ENCODE results near the gene DHRS3.
"Not testable (repeated sequence)": the region's sequence is repeated elsewhere in the genome, so short reads cannot be mapped to it uniquely, and the experiment has no call there.

The DHRS3 gene

GRCh38 chr1:12617901-12618660 is at the start of gene DHRS3:
Gene DHRS3 (minus strand): TSS chr1:12618210. CDS start chr1:12617348, 862 bp downstream.
- DNase-seq, result peak; percentile 85

- no peak for DNase-seq
Measured at GRCh38 chr1:12666141-12666735, 48.2 kb upstream of the DHRS3 start.

DNA sequence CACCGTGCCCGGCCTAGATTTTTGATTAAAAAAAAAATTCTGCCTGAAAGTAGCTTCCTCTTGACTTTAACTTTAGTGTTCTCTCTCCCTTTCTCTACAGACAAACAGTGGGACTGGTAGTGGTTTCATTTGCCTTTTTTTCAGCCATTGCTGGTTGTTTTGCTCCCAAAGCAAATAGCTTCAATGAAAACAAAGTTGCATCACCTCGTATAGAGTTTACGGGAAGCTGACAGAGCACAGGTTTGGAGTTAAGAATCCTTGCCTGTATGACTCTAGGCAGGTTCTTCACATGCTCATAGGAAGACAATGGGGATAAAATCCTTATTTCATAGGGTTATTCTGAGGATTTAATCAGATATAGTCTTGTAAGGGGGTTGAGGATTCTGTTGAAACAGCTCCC is 47.5 kb upstream of the DHRS3 start:
- DNase-seq, result peak; percentile 26

GRCh38 chr1:12662556-12662955 is 44.5 kb upstream of the DHRS3 start:
- DNase-seq, result no peak

- no peak for DNase-seq
Measured at GRCh38 chr1:12661606-12662219, 43.7 kb upstream of the DHRS3 start.

GRCh38 chr1:12658531-12659453 is 40.8 kb upstream of the DHRS3 start:
- DNase-seq, result peak; percentile 85

- not testable (repeated sequence) for DNase-seq
Measured at GRCh38 chr1:12657885-12658512, 40.0 kb upstream of the DHRS3 start.

GRCh38 chr1:12657060-12657884 is 39.3 kb upstream of the DHRS3 start:
- peak; percentile 23 for DNase-seq

DNA sequence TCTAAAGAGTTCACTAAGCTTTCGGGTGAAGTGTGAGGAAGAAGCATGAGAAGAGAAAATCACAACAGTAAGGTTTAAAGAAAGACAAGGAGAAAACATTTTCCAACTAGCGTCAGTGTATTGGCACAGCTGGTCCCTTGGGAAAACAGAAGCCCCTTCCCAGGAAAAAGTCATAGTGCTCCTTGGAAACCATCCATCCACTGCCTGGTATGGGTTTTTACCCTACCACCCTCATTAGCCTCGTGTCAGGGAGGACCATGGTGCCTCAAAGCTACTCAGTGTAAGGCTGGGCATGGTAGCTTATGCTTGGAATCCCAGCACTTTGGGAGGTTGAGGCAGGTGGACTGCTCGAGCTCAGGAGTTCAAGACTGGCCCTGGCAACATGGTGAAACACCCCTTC is 38.6 kb upstream of the DHRS3 start:
- no peak for DNase-seq

DNA sequence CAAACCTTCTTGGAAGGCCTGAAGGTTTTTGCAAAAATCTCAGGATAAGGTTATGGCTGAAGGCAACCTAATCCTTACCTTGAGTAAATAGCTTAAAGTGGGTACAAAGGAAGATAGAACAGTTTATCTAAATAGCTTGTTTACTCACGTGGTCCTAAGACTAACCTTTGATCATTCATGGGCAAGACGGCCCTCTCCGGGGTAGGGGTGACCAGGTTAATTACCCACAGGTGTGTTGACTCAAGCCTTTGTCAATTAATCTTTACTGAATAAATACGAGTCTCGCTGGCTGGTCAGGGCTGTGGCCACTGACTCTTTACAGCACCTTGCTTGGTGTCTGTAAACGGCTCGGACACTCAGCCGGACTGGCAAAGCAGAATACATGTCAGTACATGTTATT is 36.6 kb upstream of the DHRS3 start:
- no peak for DNase-seq

DNA sequence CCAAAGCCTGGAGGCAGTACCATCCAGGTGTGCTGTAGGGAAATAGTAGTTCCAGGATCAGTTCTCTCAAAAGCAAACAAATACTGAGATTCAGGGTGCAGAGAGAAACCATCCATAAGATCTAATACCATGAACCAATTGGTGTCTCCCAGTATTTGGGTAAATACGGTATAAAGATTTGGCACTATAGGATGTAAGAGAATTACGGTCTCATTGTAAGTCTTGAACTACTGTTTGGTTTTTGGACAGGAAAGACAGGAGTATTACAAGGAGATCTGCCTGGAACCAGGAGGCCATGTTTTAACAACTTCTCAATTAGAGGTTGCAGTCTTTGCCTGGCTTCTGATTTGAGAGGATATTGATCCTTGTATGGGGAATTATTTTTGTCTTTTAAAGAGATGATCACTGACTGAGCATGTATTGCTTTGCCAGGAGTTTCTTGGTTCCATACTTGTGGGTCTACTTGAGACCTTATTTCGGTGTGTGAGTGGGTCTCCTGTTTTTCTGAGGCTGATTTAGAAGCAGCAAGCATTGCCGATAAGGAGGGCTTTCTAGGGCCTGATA is 36.1 kb upstream of the DHRS3 start:
- DNase-seq, result peak; percentile 28

DNA sequence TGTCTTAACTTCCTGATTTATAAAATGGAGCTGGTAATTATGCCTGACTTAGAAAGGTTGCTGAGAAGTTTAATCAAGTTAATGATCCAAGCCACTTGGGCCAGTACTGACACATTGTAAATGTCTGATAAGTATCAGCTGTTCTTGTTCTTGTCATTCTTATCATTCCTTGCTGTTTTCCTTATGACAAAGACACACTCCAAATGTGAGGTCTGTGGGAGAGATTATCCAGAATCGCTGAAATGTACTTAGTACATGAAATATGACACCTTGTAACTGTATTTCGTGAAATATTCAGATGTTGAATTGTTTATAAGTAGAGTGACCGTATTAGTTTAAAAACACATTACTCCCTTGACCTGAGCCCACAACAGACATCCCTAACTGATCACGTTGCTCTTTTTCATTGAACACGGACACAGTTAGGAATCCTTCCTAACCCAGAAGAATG is 32.0 kb upstream of the DHRS3 start:
- DNase-seq, result peak; percentile 17

DNA sequence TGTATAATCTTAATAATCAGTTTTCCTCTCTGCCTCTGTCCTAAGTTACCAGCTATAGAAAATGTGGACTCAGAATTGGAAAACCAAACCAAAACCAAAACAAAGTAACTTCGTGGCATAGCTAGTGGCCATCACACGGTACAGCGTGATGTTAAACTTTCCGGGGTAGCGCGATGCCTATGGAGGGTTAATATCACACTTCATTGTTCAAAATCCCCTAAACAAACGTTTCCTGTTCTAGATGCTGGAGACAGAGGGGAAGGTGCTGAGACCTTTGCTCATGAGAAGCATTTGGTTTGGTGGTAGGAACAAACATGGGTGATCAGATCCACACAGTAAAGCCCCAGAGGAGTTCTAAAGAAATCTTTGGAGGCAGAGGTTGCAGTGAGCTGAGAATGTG is 30.7 kb upstream of the DHRS3 start:
- no peak for DNase-seq

- DNase-seq, result not testable (repeated sequence)
Measured at GRCh38 chr1:12645401-12645800, 27.4 kb upstream of the DHRS3 start.

GRCh38 chr1:12644829-12645228 is 26.8 kb upstream of the DHRS3 start:
- no peak for DNase-seq

DNA sequence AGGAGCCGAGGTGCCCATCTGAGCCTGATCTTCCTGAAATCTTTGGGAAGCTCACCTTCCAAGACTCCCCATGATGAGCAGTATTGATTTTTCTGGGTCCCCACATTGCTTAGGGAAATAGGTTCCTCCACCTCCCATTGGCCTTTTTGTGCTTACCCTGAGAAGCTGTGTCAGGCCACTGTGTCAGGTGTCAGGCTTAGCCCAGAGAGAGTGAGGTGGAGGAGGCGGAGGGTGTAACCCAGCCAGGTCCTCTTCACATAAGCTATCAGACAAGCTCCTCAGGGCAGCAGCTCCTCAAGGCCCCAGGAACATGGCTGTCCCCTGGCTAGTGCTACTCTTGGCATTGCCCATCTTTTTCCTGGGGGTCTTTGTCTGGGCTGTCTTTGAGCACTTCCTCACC is 26.2 kb upstream of the DHRS3 start:
- no peak for DNase-seq

GRCh38 chr1:12643785-12644184 is 25.8 kb upstream of the DHRS3 start, which contains the start of gene AADACL4:
Gene AADACL4 (plus strand): TSS chr1:12644085. CDS start chr1:12644547, 462 bp downstream.
- peak; percentile 12 for DNase-seq

- no peak for DNase-seq
Measured at GRCh38 chr1:12643079-12643478, 25.1 kb upstream of the DHRS3 start.

GRCh38 chr1:12640958-12641272 is 22.9 kb upstream of the DHRS3 start:
- DNase-seq, result no peak

DNA sequence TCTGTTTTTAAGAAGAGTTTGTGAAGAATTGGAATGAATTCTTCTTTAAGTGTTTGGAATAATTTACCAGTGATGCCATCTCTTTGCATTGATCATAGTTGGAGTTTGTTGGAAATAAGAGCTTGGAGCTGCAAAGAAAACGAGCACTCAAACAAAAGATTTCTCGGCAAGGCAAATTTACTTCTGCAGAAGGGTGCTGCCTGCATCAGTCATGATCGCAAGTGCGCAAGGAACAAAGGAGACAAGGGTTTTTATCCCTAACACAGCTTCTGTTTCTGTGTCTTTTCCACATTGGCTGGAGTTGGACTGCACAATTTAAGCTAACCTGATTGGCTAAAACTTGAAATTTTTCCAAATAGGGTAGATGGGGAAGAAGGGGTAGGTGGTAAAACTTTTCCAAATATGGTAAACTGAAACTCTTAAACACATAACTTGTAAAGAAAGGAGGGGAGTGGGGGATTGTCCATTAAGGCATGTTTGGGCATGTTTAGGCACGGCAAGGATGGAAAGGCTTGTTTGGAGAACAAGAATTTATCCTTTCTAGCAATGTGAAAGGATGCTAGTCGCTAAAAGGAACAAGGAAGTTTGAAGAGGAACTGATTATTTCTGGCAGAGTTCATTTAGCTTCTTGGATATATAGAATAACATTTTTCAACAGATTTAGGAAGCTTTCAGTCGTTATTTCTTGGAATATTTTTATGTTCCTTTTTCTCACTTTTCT is 22.4 kb upstream of the DHRS3 start:
- peak; percentile 8 for DNase-seq

DNA sequence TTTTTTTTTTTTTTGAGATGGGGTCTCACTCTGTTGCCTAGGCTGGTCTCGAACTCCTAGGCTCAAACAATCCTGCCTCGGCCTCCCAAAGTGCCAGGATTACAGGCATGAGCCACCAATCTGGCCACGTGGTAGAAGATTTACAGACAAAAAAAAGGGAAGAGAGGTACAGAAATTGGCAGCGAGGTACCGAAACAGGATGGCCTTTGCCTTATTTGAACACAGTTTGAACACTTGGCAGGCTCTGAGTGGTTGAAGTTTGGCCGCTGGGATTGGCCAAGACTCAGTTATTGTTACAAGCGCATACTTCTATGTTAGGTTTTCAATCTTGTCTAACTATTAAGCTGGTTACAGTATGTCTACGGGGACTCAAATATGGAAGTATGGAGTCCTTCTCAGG is 19.7 kb upstream of the DHRS3 start:
- no peak for DNase-seq

Measured in OCI-M1 (cell line).